ENCODE results near the gene TCF19.

The TCF19 gene

GRCh38 chr6:31158140-31158862, at the start of gene TCF19:
Gene TCF19, plus strand, starts transcription at chr6:31158589. Its CDS starts 881 bp downstream, at chr6:31159470.
- peak; percentile 99 for DNase-seq

GRCh38 chr6:31110825-31111582, 47.4 kb upstream of the TCF19 start:
- DNase-seq: no peak

GRCh38 chr6:31111712-31112111, 46.7 kb upstream of the TCF19 start:
- no peak for DNase-seq

- DNase-seq: no peak
Measured at GRCh38 chr6:31112478-31112877, 45.9 kb upstream of the TCF19 start, which contains the start of gene C6orf15. Gene C6orf15, minus strand, starts transcription at chr6:31112575. Its CDS starts 20 bp downstream, at chr6:31112555.

- DNase-seq: no peak
Measured at GRCh38 chr6:31113861-31114540, 44.4 kb upstream of the TCF19 start.

GRCh38 chr6:31114541-31114878, 43.9 kb upstream of the TCF19 start, which contains the start of gene PSORS1C1:
Gene PSORS1C1, plus strand, starts transcription at chr6:31114800. Its CDS starts 14,833 bp downstream, at chr6:31129633.
- no peak for DNase-seq

GRCh38 chr6:31114970-31115849, 43.2 kb upstream of the TCF19 start:
- no peak for DNase-seq

- no peak for DNase-seq
Measured at GRCh38 chr6:31115941-31116560, 42.3 kb upstream of the TCF19 start.

GRCh38 chr6:31116661-31117385, 41.6 kb upstream of the TCF19 start:
- no peak for DNase-seq

- DNase-seq: no peak
Measured at GRCh38 chr6:31118178-31118577, 40.2 kb upstream of the TCF19 start.

- no peak for DNase-seq
Measured at GRCh38 chr6:31120151-31120915, 38.1 kb upstream of the TCF19 start, which contains the start of gene CDSN. Gene CDSN, minus strand, starts transcription at chr6:31120446. Its CDS starts 27 bp downstream, at chr6:31120419.

- no peak for DNase-seq
Measured at GRCh38 chr6:31121131-31121790, 37.1 kb upstream of the TCF19 start.

- DNase-seq: no peak
Measured at GRCh38 chr6:31122791-31123706, 35.3 kb upstream of the TCF19 start.

- DNase-seq: no peak
Measured at GRCh38 chr6:31125162-31125561, 33.2 kb upstream of the TCF19 start.

GRCh38 chr6:31125586-31126363, 32.6 kb upstream of the TCF19 start:
- no peak for DNase-seq

GRCh38 chr6:31126396-31127175, 31.8 kb upstream of the TCF19 start:
- DNase-seq: no peak

GRCh38 chr6:31128093-31128676, 30.2 kb upstream of the TCF19 start:
- peak; percentile 54 for DNase-seq
